HEK293 (cell line): ENCODE data around the gene HRK.
A peak's percentile ranks its signal among the peaks of the same experiment; 100 is the strongest.

ENCODE experiments used
- CTCF ChIA-PET: fragments of 350-600 bp; formaldehyde crosslinking; extraction: SDS; loops from one replicate; lab custom pipeline; 2021; ENCODE audit warnings: antibody characterized with exemption; lab: Yijun Ruan, JAX
- POLR2A ChIA-PET: fragments of 300-600 bp; formaldehyde crosslinking; extraction: SDS; loops from one replicate; lab custom pipeline; 2020; ENCODE audit warnings: antibody characterized with exemption, inconsistent platforms; lab: Yijun Ruan, JAX
- H3K27ac ChIP-seq: fragments of 200-500 bp; sonication (Bioruptor generic); 2 replicates; pipeline ENCODE4 v1.5.1; 2014; ENCODE audit warnings: low read depth, low read length, control low read depth, inconsistent platforms; ENCODE audit errors: extremely low read depth
- H3K36me3 ChIP-seq, 2 experiments: fragments of 200-500 bp in 1 of 2; sonication (Bioruptor generic) in 1 of 2; 1 replicate in 1 of 2; 2 replicates in 1 of 2; pipeline ENCODE4 v1.5.1; 2014 to 2017; ENCODE audit warnings: inconsistent platforms in 2 of 2, low read length in 2 of 2; ENCODE audit not compliant: control insufficient read depth in 2 of 2, insufficient read depth in 1 of 2
- H3K4me1 ChIP-seq: fragments of 200-500 bp; sonication (Bioruptor generic); 2 replicates; pipeline ENCODE4 v1.5.1; 2014; ENCODE audit warnings: mild to moderate bottlenecking, low read length, inconsistent platforms; ENCODE audit not compliant: control insufficient read depth, insufficient read depth
- H3K4me3 ChIP-seq: 2 replicates; pipeline ENCODE4 v1.5.1; 2011; ENCODE audit warnings: low read depth, mild to moderate bottlenecking, control low read depth, low read length, moderate library complexity
- H3K9me3 ChIP-seq: fragments of 200-500 bp; sonication (Bioruptor generic); 2 replicates; pipeline ENCODE4 v1.5.1; 2014; ENCODE audit warnings: low read depth, low read length, inconsistent platforms; ENCODE audit not compliant: control insufficient read depth, insufficient read depth
- FEZF1 ChIP-seq: fragments of 450-650 bp; formaldehyde crosslinking; IDR thresholded peaks from 2 replicates; pipeline ENCODE4 v1.5.1; 2016; ENCODE audit warnings: missing biosample characterization, missing genetic modification characterization
- GLIS1 ChIP-seq: fragments of 450-650 bp; formaldehyde crosslinking; IDR thresholded peaks from 2 replicates; pipeline ENCODE4 v1.5.1; 2016; ENCODE audit warnings: missing biosample characterization, missing genetic modification characterization
- KLF9 ChIP-seq: fragments of 450-650 bp; formaldehyde crosslinking; IDR thresholded peaks from 2 replicates; pipeline ENCODE4 v1.5.1; 2016; ENCODE audit warnings: missing biosample characterization, missing genetic modification characterization, low read depth
- PRDM1 ChIP-seq: fragments of 450-650 bp; formaldehyde crosslinking; IDR thresholded peaks from 2 replicates; pipeline ENCODE4; 2016; ENCODE audit warnings: missing biosample characterization, missing genetic modification characterization
- SCRT1 ChIP-seq: fragments of 450-650 bp; formaldehyde crosslinking; IDR thresholded peaks from 2 replicates; pipeline ENCODE4 v1.5.1; 2016; ENCODE audit warnings: missing biosample characterization, missing genetic modification characterization, borderline replicate concordance
- TRIM28 ChIP-seq: IDR thresholded peaks from 2 replicates; pipeline ENCODE4 v1.6.1; 2011; ENCODE audit warnings: low read length, control low read depth, borderline replicate concordance
- YY2 ChIP-seq: fragments of 450-650 bp; formaldehyde crosslinking; IDR thresholded peaks from 2 replicates; pipeline ENCODE4 v1.5.1; 2016; ENCODE audit warnings: missing biosample characterization, missing genetic modification characterization
- ZBTB20 ChIP-seq: fragments of 450-650 bp; formaldehyde crosslinking; IDR thresholded peaks from 2 replicates; pipeline ENCODE4 v1.5.1; 2016; ENCODE audit warnings: missing biosample characterization, missing genetic modification characterization
- ZBTB8A ChIP-seq: fragments of 450-650 bp; formaldehyde crosslinking; IDR thresholded peaks from 2 replicates; pipeline ENCODE4 v1.5.1; 2016; ENCODE audit warnings: missing biosample characterization, missing genetic modification characterization
- ZEB2 ChIP-seq: fragments of 450-650 bp; formaldehyde crosslinking; IDR thresholded peaks from 2 replicates; pipeline ENCODE4 v1.5.1; 2016; ENCODE audit warnings: missing biosample characterization, missing genetic modification characterization
- ZFP37 ChIP-seq: fragments of 450-650 bp; formaldehyde crosslinking; IDR thresholded peaks from 2 replicates; pipeline ENCODE4 v1.5.1; 2016; ENCODE audit warnings: missing biosample characterization, missing genetic modification characterization
- ZFP69B ChIP-seq: fragments of 450-650 bp; formaldehyde crosslinking; IDR thresholded peaks from 2 replicates; pipeline ENCODE4 v1.5.1; 2016; ENCODE audit warnings: missing biosample characterization, missing genetic modification characterization
- ZNF16 ChIP-seq: fragments of 450-650 bp; formaldehyde crosslinking; IDR thresholded peaks from 2 replicates; pipeline ENCODE4 v1.5.1; 2016; ENCODE audit warnings: low read depth, missing biosample characterization, missing genetic modification characterization
- ZNF211 ChIP-seq: fragments of 450-650 bp; formaldehyde crosslinking; IDR thresholded peaks from 2 replicates; pipeline ENCODE4 v1.5.1; 2016; ENCODE audit warnings: low read depth, missing biosample characterization, missing genetic modification characterization
- ZNF223 ChIP-seq: fragments of 450-650 bp; formaldehyde crosslinking; IDR thresholded peaks from 2 replicates; pipeline ENCODE4 v1.5.1; 2016; ENCODE audit warnings: missing biosample characterization, missing genetic modification characterization
- ZNF266 ChIP-seq: fragments of 450-650 bp; formaldehyde crosslinking; IDR thresholded peaks from 2 replicates; pipeline ENCODE4 v1.5.1; 2016; ENCODE audit warnings: missing biosample characterization, missing genetic modification characterization, low read depth
- ZNF341 ChIP-seq: fragments of 450-650 bp; formaldehyde crosslinking; IDR thresholded peaks from 2 replicates; pipeline ENCODE4; 2016; ENCODE audit warnings: low read depth, missing biosample characterization, missing genetic modification characterization
- ZNF48 ChIP-seq: fragments of 450-650 bp; formaldehyde crosslinking; IDR thresholded peaks from 2 replicates; pipeline ENCODE4 v1.5.1; 2016; ENCODE audit warnings: missing biosample characterization, missing genetic modification characterization
- ZNF561 ChIP-seq: fragments of 450-650 bp; IDR thresholded peaks from 2 replicates; pipeline ENCODE4 v1.5.1; 2018; ENCODE audit warnings: missing biosample characterization, missing genetic modification characterization, borderline replicate concordance
- ZNF596 ChIP-seq: fragments of 450-650 bp; IDR thresholded peaks from 2 replicates; pipeline ENCODE4 v1.5.0; 2018; ENCODE audit warnings: missing biosample characterization, mild to moderate bottlenecking, missing genetic modification characterization, moderate library complexity
- ZNF664 ChIP-seq: fragments of 450-650 bp; formaldehyde crosslinking; IDR thresholded peaks from 2 replicates; pipeline ENCODE4 v1.5.1; 2016; ENCODE audit warnings: missing biosample characterization, missing genetic modification characterization
- ZNF785 ChIP-seq: fragments of 450-650 bp; formaldehyde crosslinking; IDR thresholded peaks from 2 replicates; pipeline ENCODE4 v1.5.1; 2016; ENCODE audit warnings: missing biosample characterization, missing genetic modification characterization
- TF ChIP-seq, protein P1 (sequence below): fragments of 450-650 bp; formaldehyde crosslinking; IDR thresholded peaks from 2 replicates; pipeline ENCODE4 v1.5.1; 2016; ENCODE audit warnings: missing biosample characterization, missing genetic modification characterization, borderline replicate concordance
- TF ChIP-seq, protein P2 (sequence below): fragments of 450-650 bp; formaldehyde crosslinking; IDR thresholded peaks from 2 replicates; pipeline ENCODE4 v1.5.1; 2016; ENCODE audit warnings: missing biosample characterization, missing genetic modification characterization
- TF ChIP-seq, protein P3 (sequence below): fragments of 450-650 bp; formaldehyde crosslinking; optimal IDR thresholded peaks from 2 replicates; pipeline ENCODE3; 2016; ENCODE audit warnings: missing biosample characterization, mild to moderate bottlenecking, missing genetic modification characterization
- TF ChIP-seq, protein P4 (sequence below): fragments of 450-650 bp; formaldehyde crosslinking; IDR thresholded peaks from 2 replicates; pipeline ENCODE4 v1.5.1; 2016; ENCODE audit warnings: missing biosample characterization, missing genetic modification characterization, low read depth

The HRK gene

DNA sequence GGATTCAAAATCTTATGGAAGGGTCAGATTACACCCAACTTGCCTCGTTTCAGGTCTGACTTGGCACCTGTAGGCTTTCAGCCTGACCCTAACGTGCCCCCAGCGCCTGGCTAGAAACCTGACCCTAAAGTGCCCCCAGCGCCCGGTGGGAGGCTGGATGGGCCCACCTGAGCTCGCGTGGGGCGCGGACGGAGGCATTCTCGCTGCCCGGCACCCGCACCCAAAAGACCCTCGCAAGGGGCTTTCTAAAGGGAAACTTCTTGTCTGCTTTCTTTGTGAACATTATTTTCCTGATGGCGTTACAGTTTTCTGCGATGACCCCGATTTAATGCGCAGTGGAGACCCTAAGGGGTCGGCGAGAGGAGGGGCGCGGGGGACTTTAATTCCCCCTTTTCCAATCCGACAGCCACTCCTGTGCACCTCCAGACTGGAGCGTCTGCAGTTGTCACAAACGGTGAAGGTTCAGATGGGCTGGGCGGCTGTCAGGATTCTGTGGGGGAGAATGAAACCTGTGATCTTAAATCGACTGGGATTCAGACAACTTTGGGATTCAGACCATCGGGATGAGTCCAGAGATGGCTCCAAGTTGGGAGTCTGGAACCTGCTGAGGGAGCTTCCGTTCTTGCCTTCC is 751 bp upstream of the HRK start (continued):
- no peak for TF ChIP-seq FEZF1 (tag by site-specific recombination)
- TF ChIP-seq, protein P1, sequence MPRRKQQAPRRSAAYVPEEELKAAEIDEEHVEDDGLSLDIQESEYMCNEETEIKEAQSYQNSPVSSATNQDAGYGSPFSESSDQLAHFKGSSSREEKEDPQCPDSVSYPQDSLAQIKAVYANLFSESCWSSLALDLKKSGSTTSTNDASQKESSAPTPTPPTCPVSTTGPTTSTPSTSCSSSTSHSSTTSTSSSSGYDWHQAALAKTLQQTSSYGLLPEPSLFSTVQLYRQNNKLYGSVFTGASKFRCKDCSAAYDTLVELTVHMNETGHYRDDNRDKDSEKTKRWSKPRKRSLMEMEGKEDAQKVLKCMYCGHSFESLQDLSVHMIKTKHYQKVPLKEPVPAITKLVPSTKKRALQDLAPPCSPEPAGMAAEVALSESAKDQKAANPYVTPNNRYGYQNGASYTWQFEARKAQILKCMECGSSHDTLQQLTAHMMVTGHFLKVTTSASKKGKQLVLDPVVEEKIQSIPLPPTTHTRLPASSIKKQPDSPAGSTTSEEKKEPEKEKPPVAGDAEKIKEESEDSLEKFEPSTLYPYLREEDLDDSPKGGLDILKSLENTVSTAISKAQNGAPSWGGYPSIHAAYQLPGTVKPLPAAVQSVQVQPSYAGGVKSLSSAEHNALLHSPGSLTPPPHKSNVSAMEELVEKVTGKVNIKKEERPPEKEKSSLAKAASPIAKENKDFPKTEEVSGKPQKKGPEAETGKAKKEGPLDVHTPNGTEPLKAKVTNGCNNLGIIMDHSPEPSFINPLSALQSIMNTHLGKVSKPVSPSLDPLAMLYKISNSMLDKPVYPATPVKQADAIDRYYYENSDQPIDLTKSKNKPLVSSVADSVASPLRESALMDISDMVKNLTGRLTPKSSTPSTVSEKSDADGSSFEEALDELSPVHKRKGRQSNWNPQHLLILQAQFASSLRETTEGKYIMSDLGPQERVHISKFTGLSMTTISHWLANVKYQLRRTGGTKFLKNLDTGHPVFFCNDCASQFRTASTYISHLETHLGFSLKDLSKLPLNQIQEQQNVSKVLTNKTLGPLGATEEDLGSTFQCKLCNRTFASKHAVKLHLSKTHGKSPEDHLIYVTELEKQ (tag by site-specific recombination) = no peak
- TF ChIP-seq ZNF664 (tag by site-specific recombination) = no peak
- no peak for TF ChIP-seq YY2 (tag by site-specific recombination)
- no peak for TF ChIP-seq ZNF211 (tag by site-specific recombination)
- no peak for TF ChIP-seq ZNF561
- TF ChIP-seq ZNF16 (tag by site-specific recombination) = no peak
- TF ChIP-seq ZNF266 (tag by site-specific recombination) = no peak
- peak; percentile 81 for TF ChIP-seq ZBTB8A (tag by site-specific recombination)
- TF ChIP-seq, protein P2, sequence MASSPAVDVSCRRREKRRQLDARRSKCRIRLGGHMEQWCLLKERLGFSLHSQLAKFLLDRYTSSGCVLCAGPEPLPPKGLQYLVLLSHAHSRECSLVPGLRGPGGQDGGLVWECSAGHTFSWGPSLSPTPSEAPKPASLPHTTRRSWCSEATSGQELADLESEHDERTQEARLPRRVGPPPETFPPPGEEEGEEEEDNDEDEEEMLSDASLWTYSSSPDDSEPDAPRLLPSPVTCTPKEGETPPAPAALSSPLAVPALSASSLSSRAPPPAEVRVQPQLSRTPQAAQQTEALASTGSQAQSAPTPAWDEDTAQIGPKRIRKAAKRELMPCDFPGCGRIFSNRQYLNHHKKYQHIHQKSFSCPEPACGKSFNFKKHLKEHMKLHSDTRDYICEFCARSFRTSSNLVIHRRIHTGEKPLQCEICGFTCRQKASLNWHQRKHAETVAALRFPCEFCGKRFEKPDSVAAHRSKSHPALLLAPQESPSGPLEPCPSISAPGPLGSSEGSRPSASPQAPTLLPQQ (tag by site-specific recombination) = peak; percentile 90
- TF ChIP-seq GLIS1 = peak; percentile 29; the same call in 1 of the 2 replicates

DNA sequence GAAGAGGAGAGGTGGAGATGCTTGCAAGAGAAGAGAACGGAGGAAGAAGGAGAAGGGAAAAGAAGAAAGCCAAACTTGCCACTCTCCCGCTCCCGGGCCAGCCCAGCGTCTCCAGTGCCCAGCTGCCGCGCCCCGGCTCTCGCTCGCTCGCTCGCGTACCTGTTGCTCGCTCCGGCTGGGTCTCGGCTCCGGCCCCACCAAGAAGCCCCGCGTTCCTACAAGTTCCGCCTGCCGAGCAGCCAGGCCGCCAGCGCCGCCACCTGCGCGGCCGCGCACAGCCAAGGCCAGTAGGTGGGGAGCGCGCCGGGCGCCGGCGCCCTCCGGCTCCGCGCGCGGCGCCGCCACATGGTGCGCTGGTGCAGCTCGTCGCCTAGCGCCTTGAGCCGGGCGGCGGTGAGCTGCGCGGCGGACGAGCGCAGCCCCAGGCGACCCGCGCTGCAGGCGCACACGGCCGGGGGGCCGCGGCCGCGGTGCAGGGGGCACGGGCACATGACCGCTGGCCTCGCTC is 370 bp downstream of the HRK start:
- peaks cover 10% of the 10 kb centered on the region for H3K4me1 ChIP-seq
- TF ChIP-seq SCRT1 (tag by site-specific recombination) (peak; percentile 92), ZNF785 (tag by site-specific recombination) (no peak), ZNF341 (tag by site-specific recombination) (no peak), ZNF16 (tag by site-specific recombination) (no peak), ZNF48 (tag by site-specific recombination) (no peak), ZNF223 (tag by site-specific recombination) (no peak), ZFP69B (tag by site-specific recombination) (0 out of 2 replicates have a peak, but pooled peaks have one; percentile 3), ZBTB20 (tag by site-specific recombination) (peak; percentile 64; the same call in 1 of the 2 replicates), PRDM1 (tag by site-specific recombination) (peak; percentile 67), TRIM28 (no peak), ZFP37 (0 out of 2 replicates have a peak, but pooled peaks have one; percentile 14), KLF9 (tag by site-specific recombination) (0 out of 2 replicates have a peak, but pooled peaks have one; percentile 19), ZNF596 (tag by site-specific recombination) (peak; percentile 59; the same call in 1 of the 2 replicates), ZEB2 (tag by site-specific recombination) (0 out of 2 replicates have a peak, but pooled peaks have one; percentile 16)
- TF ChIP-seq, protein P2 (tag by site-specific recombination) = peak; percentile 40; the same call in 1 of the 2 replicates
- TF ChIP-seq, protein P3, sequence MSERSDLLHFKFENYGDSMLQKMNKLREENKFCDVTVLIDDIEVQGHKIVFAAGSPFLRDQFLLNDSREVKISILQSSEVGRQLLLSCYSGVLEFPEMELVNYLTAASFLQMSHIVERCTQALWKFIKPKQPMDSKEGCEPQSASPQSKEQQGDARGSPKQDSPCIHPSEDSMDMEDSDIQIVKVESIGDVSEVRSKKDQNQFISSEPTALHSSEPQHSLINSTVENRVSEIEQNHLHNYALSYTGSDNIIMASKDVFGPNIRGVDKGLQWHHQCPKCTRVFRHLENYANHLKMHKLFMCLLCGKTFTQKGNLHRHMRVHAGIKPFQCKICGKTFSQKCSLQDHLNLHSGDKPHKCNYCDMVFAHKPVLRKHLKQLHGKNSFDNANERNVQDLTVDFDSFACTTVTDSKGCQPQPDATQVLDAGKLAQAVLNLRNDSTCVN = peak; percentile 91
- TF ChIP-seq, protein P4, sequence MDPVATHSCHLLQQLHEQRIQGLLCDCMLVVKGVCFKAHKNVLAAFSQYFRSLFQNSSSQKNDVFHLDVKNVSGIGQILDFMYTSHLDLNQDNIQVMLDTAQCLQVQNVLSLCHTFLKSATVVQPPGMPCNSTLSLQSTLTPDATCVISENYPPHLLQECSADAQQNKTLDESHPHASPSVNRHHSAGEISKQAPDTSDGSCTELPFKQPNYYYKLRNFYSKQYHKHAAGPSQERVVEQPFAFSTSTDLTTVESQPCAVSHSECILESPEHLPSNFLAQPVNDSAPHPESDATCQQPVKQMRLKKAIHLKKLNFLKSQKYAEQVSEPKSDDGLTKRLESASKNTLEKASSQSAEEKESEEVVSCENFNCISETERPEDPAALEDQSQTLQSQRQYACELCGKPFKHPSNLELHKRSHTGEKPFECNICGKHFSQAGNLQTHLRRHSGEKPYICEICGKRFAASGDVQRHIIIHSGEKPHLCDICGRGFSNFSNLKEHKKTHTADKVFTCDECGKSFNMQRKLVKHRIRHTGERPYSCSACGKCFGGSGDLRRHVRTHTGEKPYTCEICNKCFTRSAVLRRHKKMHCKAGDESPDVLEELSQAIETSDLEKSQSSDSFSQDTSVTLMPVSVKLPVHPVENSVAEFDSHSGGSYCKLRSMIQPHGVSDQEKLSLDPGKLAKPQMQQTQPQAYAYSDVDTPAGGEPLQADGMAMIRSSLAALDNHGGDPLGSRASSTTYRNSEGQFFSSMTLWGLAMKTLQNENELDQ (tag by site-specific recombination) = no peak

More for the DNA sequence above, 370 bp downstream of the HRK start:
- H3K27ac ChIP-seq = peak overlapping the region; percentile 84; the same call in 1 of the 2 replicates
- H3K4me3 ChIP-seq = peak overlapping the region; percentile 49
- H3K9me3 ChIP-seq = no peaks in the 10 kb centered on the region
- ChIA-PET CTCF (interaction anchor here (0.6 to 2.7 kb wide), 4 partner anchors 18 to 219 kb away, joined by 3 to 31 read pairs (median 4); no protein-coding TSS in a partner anchor), POLR2A (interaction anchor here (0.6 to 1.7 kb wide), 5 partner anchors 18 to 165 kb away, joined by 3 to 7 read pairs (median 3); partner anchors contain the start of genes RNFT2 and SPRING1)
- H3K36me3 ChIP-seq = no peaks in the 10 kb centered on the region; a peak in 1 of 3 replicates
